Naive thymus-derived CD8-positive, alpha-beta T cell (primary cell): Measurements from ENCODE around the gene GCKR. TPM values are rescaled to one million over a fixed set of nuclear protein-coding genes. Genes with fewer than 3 reads are reported as not detected.
A peak's percentile ranks its signal among the peaks of the same experiment; 100 is the strongest.

Experiments used
- ATAC-seq, 2 donors: fragments of 150-1000 bp; cut with Tn5 transposase in 1 of 2; sonication (Bioruptor Pico), chemical (Tn5 transposase) in 1 of 2; 1 replicate in 1 of 2; 2 replicates in 1 of 2; pipeline ENCODE4 v1.10.0; 2021; ENCODE audit warnings: mild to moderate bottlenecking in 2 of 2, moderate library complexity in 2 of 2
- POLR2A ChIA-PET: fragments of 350-600 bp; sonication (Branson Sonifier 250); formaldehyde crosslinking; loops from one replicate; lab custom pipeline; 2021; ENCODE audit warnings: antibody characterized with exemption; lab: Charles Lee
- DNase-seq, 10 donors: peaks; one replicate each; pipeline versions ENCODE4 v3.0.0 to v3.0.0-alpha.2; 2020 to 2022
- H3K27ac Mint-ChIP-seq, 10 donors: one replicate each; pipeline ENCODE4 v1.8.0; 2020 to 2022; ENCODE audit warnings: mild to moderate bottlenecking in 10 of 10, mixed read lengths in 10 of 10, moderate library complexity in 4 of 10, inconsistent platforms in 1 of 10
- H3K27me3 Mint-ChIP-seq, 5 donors: one replicate each; pipeline ENCODE4 v1.8.0; 2021 to 2022; ENCODE audit warnings: mixed read lengths in 5 of 5
- H3K36me3 Mint-ChIP-seq, 3 donors: one replicate each; pipeline ENCODE4 v1.8.0; 2020 to 2022; ENCODE audit warnings: mixed read lengths in 3 of 3, mild to moderate bottlenecking in 2 of 3, inconsistent platforms in 1 of 3
- H3K4me1 Mint-ChIP-seq, 4 donors: one replicate each; pipeline ENCODE4 v1.8.0; 2021 to 2022; ENCODE audit warnings: mixed read lengths in 4 of 4
- H3K4me3 Mint-ChIP-seq, 10 donors: one replicate each; pipeline ENCODE4 v1.8.0; 2020 to 2022; ENCODE audit warnings: mild to moderate bottlenecking in 10 of 10, mixed read lengths in 10 of 10, moderate library complexity in 6 of 10, inconsistent platforms in 1 of 10
- H3K9me3 Mint-ChIP-seq, 9 donors: one replicate each; pipeline ENCODE4 v1.8.0; 2020 to 2022; ENCODE audit warnings: mixed read lengths in 9 of 9, mild to moderate bottlenecking in 3 of 9, inconsistent platforms in 1 of 9, moderate library complexity in 1 of 9
- polyA plus RNA-seq, 3 donors: library from polyadenylated mRNA; unstranded; fragments of 300-500 nt; fragmentation: Illumina TruSeq; gene quantifications; one replicate each; pipeline ENCODE4 v1.2.3, GENCODE V29; 2021
- total RNA-seq, 8 experiments: library from RNA in 2 of 8; stranded (reverse) in 2 of 8; gene quantifications; one replicate each; pipeline ENCODE4 v1.2.3 and lab custom pipeline; 2021 to 2026

Gene GCKR
- total RNA-seq: not detected
- not detected for polyA plus RNA-seq
- total RNA-seq (lab: John Stamatoyannopoulos, UW): 0 to 0.07 (median 0) reads per million in 6 experiments

GRCh38 chr2:27496357-27497287 is at the start of gene GCKR:
GCKR (plus strand) TSS chr2:27496839; CDS start chr2:27496905, 66 bp downstream.
- peak within 1 kb of the TSS in 1 of 10 donors; percentile 45 for H3K27ac Mint-ChIP-seq
- ATAC-seq: no peak
- H3K4me1 Mint-ChIP-seq: peaks cover 6 to 18% (median 13%) of the 10 kb centered on the region in 4 donors
- no peak for DNase-seq
- peaks cover 30 to 65% (median 49%) of the 10 kb centered on the region in 5 donors for H3K27me3 Mint-ChIP-seq
- H3K36me3 Mint-ChIP-seq: no peaks in the 10 kb centered on the region
- POLR2A ChIA-PET: no interaction called here
- peak within 1 kb of the TSS; percentile 71 to 91 (median 78) for H3K4me3 Mint-ChIP-seq
- H3K9me3 Mint-ChIP-seq: no peaks in the 10 kb centered on the region

- no peaks in the 10 kb centered on the region for H3K27me3 Mint-ChIP-seq
- DNase-seq (no peak), ATAC-seq (no peak)
- H3K36me3 Mint-ChIP-seq: peaks cover 0 to 37% (median 6%) of the 10 kb centered on the region in 3 donors
- no peaks in the 10 kb centered on the region for H3K9me3 Mint-ChIP-seq
- no peak overlapping the region for H3K4me3 Mint-ChIP-seq
- POLR2A ChIA-PET: interaction anchor here (0.7 to 1.1 kb wide), 2 partner anchors 12 to 19 kb away, joined by 3 read pairs; no protein-coding TSS in a partner anchor
- peak overlapping the region in 4 of 10 donors; percentile 14 to 50 (median 40) for H3K27ac Mint-ChIP-seq
- H3K4me1 Mint-ChIP-seq: peaks cover 0 to 7% (median 0%) of the 10 kb centered on the region in 4 donors
These were observed 48.3 kb upstream of the GCKR start for GRCh38 chr2:27448381-27448780.

GRCh38 chr2:27451095-27451494 is 45.5 kb upstream of the GCKR start:
- DNase-seq: no peak
- POLR2A ChIA-PET: no interaction called here

GRCh38 chr2:27453968-27454367 is 42.7 kb upstream of the GCKR start:
- H3K27ac Mint-ChIP-seq: no peak overlapping the region
- no peak for DNase-seq
- POLR2A ChIA-PET: no interaction called here
- H3K36me3 Mint-ChIP-seq: peaks cover 0 to 49% (median 7%) of the 10 kb centered on the region in 3 donors
- no peaks in the 10 kb centered on the region for H3K9me3 Mint-ChIP-seq
- no peak for ATAC-seq
- H3K4me3 Mint-ChIP-seq: no peak overlapping the region
- H3K4me1 Mint-ChIP-seq: peaks cover 0 to 3% (median 0%) of the 10 kb centered on the region in 4 donors
- H3K27me3 Mint-ChIP-seq: no peaks in the 10 kb centered on the region

More at GRCh38 chr2:27451095-27451494, 45.5 kb upstream of the GCKR start:
- ATAC-seq: no peak
- Mint-ChIP-seq H3K36me3 (peaks cover 0 to 46% (median 10%) of the 10 kb centered on the region in 3 donors), H3K9me3 (no peaks in the 10 kb centered on the region), H3K4me1 (peaks cover 0 to 3% (median 1%) of the 10 kb centered on the region in 4 donors), H3K4me3 (no peak overlapping the region), H3K27me3 (no peaks in the 10 kb centered on the region), H3K27ac (peak overlapping the region in 3 of 10 donors; percentile 9 to 38 (median 15))

GRCh38 chr2:27461118-27461517 is 35.5 kb upstream of the GCKR start:
- POLR2A ChIA-PET: no interaction called here
- Mint-ChIP-seq H3K27me3 (no peaks in the 10 kb centered on the region), H3K36me3 (peaks cover 5 to 39% (median 9%) of the 10 kb centered on the region in 3 donors), H3K4me1 (no peaks in the 10 kb centered on the region), H3K9me3 (no peaks in the 10 kb centered on the region), H3K4me3 (no peak overlapping the region), H3K27ac (no peak overlapping the region)
- ATAC-seq: no peak
- no peak for DNase-seq

GRCh38 chr2:27464443-27464842 is 32.2 kb upstream of the GCKR start:
- no peak overlapping the region for H3K4me3 Mint-ChIP-seq
- peaks cover 5 to 17% (median 9%) of the 10 kb centered on the region in 3 donors for H3K36me3 Mint-ChIP-seq

GRCh38 chr2:27471961-27472360 is 24.7 kb upstream of the GCKR start:
- POLR2A ChIA-PET: no interaction called here
- no peak for DNase-seq
- Mint-ChIP-seq H3K27ac (peak overlapping the region in 1 of 10 donors; percentile 53), H3K9me3 (no peaks in the 10 kb centered on the region), H3K27me3 (no peaks in the 10 kb centered on the region), H3K4me3 (no peak overlapping the region), H3K36me3 (peaks cover 0 to 50% (median 22%) of the 10 kb centered on the region in 3 donors), H3K4me1 (no peaks in the 10 kb centered on the region)
- ATAC-seq: no peak

More at GRCh38 chr2:27464443-27464842, 32.2 kb upstream of the GCKR start:
- no peak overlapping the region for H3K27ac Mint-ChIP-seq
- POLR2A ChIA-PET: no interaction called here
- no peaks in the 10 kb centered on the region for H3K9me3 Mint-ChIP-seq
- H3K27me3 Mint-ChIP-seq: no peaks in the 10 kb centered on the region
- no peak for DNase-seq
- no peak for ATAC-seq
- H3K4me1 Mint-ChIP-seq: no peaks in the 10 kb centered on the region

- POLR2A ChIA-PET: interaction anchor here (0.6 kb wide), 2 partner anchors 23 to 362 kb away, joined by 3 read pairs; partner anchors contain the start of gene ABHD1
- Mint-ChIP-seq H3K4me3 (no peak overlapping the region), H3K27me3 (no peaks in the 10 kb centered on the region), H3K4me1 (peaks cover 8 to 20% (median 17%) of the 10 kb centered on the region in 4 donors), H3K9me3 (no peaks in the 10 kb centered on the region), H3K27ac (peak overlapping the region in 4 of 10 donors; percentile 17 to 63 (median 56)), H3K36me3 (peaks cover 0 to 29% (median 9%) of the 10 kb centered on the region in 3 donors)
- no peak for DNase-seq
- no peak for ATAC-seq
These were observed 11.1 kb upstream of the GCKR start for GRCh38 chr2:27485496-27485895.

- DNase-seq (peak in 2 of 10 donors; percentile 31 to 55), ATAC-seq (peak; percentile 18 to 19)
- peaks cover 0 to 7% (median 2%) of the 10 kb centered on the region in 3 donors for H3K36me3 Mint-ChIP-seq
- POLR2A ChIA-PET: interaction anchor here (0.9 to 1.8 kb wide), 2 partner anchors 10 to 61 kb away, joined by 3 to 5 read pairs; partner anchors contain the start of gene NRBP1
- no peaks in the 10 kb centered on the region for H3K9me3 Mint-ChIP-seq
- H3K4me1 Mint-ChIP-seq: peaks cover 8 to 28% (median 20%) of the 10 kb centered on the region in 4 donors
- H3K4me3 Mint-ChIP-seq: peak overlapping the region; percentile 78 to 92 (median 89)
- H3K27me3 Mint-ChIP-seq: peaks cover 4 to 15% (median 9%) of the 10 kb centered on the region in 5 donors
- peak overlapping the region; percentile 78 to 100 (median 99) for H3K27ac Mint-ChIP-seq
These were observed 7.5 kb upstream of the GCKR start for GRCh38 chr2:27489118-27489497.

GRCh38 chr2:27489498-27490397 is 6.9 kb upstream of the GCKR start, which contains the start of gene IFT172:
IFT172 (minus strand) TSS chr2:27489743; CDS start chr2:27489653, 90 bp downstream.
- H3K36me3 Mint-ChIP-seq: peaks cover 0 to 5% (median 2%) of the 10 kb centered on the region in 3 donors

GRCh38 chr2:27492557-27492956 is 4.1 kb upstream of the GCKR start:
- DNase-seq (no peak), ATAC-seq (no peak)
- Mint-ChIP-seq H3K27ac (peak overlapping the region in 5 of 10 donors; percentile 67 to 89 (median 81)), H3K27me3 (peaks cover 22 to 43% (median 36%) of the 10 kb centered on the region in 5 donors), H3K9me3 (no peaks in the 10 kb centered on the region), H3K36me3 (no peaks in the 10 kb centered on the region), H3K4me3 (no peak overlapping the region), H3K4me1 (peaks cover 14 to 41% (median 31%) of the 10 kb centered on the region in 4 donors)
- POLR2A ChIA-PET: no interaction called here

More at GRCh38 chr2:27489498-27490397, 6.9 kb upstream of the GCKR start, which contains the start of gene IFT172:
- Mint-ChIP-seq H3K27me3 (peaks cover 4 to 19% (median 14%) of the 10 kb centered on the region in 5 donors), H3K4me1 (peaks cover 8 to 33% (median 22%) of the 10 kb centered on the region in 4 donors), H3K4me3 (peak within 1 kb of the TSS; percentile 78 to 92 (median 89)), H3K9me3 (no peaks in the 10 kb centered on the region), H3K27ac (peak within 1 kb of the TSS; percentile 78 to 100 (median 99))
- peak; percentile 93 to 100 (median 99) for DNase-seq
- POLR2A ChIA-PET: interaction anchor here (0.6 to 1.8 kb wide), 2 partner anchors 61 to 95 kb away, joined by 4 to 5 read pairs; partner anchors contain the start of gene NRBP1
- ATAC-seq: peak; percentile 89 to 90
